GM12878 (cell line): ENCODE results near the gene IRF2. TPM values are rescaled to one million over a fixed set of nuclear protein-coding genes. Genes with fewer than 3 reads are reported as not detected.

ENCODE experiments used
- BCLAF1 ChIP-seq: fragments of 450-650 bp; IDR thresholded peaks from 2 replicates; pipeline ENCODE4 v1.6.1; 2017; ENCODE audit warnings: antibody characterized with exemption, mild to moderate bottlenecking, moderate library complexity
- ETV6 ChIP-seq, 2 experiments: fragments of 450-650 bp in 1 of 2; IDR thresholded peaks in 1 of 2; conservative IDR thresholded peaks in 1 of 2; 2 replicates each; pipeline ENCODE4 v1.6.1; 2014; ENCODE audit warnings: antibody characterized with exemption in 1 of 2, borderline replicate concordance in 1 of 2, low read depth in 1 of 2, mild to moderate bottlenecking in 1 of 2, moderate library complexity in 1 of 2
- HDAC2 ChIP-seq: fragments of 200-600 bp; sonication (generic); IDR thresholded peaks from 2 replicates; pipeline ENCODE4 v1.6.1; 2017
- IKZF2 ChIP-seq, 2 experiments: fragments of 450-650 bp; IDR thresholded peaks; 2 replicates each; pipeline ENCODE4 v1.6.1; 2017; ENCODE audit warnings: mild to moderate bottlenecking in 2 of 2, moderate library complexity in 2 of 2
- MAX ChIP-seq: IDR thresholded peaks from 2 replicates; pipeline ENCODE4 v1.6.1; 2012; ENCODE audit warnings: low read depth, low read length, improper control_type of control experiment
- MXI1 ChIP-seq: fragments of 150-350 bp; IDR thresholded peaks from 2 replicates; pipeline ENCODE4 v1.6.1; 2011; ENCODE audit warnings: low read depth, mild to moderate bottlenecking, inconsistent platforms, low read length, improper control_type of control experiment
- MYC ChIP-seq: IDR thresholded peaks from 2 replicates; pipeline ENCODE4 v1.6.1; 2011; ENCODE audit warnings: mild to moderate bottlenecking, low read length, moderate library complexity, inconsistent platforms; ENCODE audit not compliant: insufficient read depth, insufficient replicate concordance, insufficient read length, severe bottlenecking
- NKRF ChIP-seq: fragments of 450-650 bp; conservative IDR thresholded peaks from 2 replicates; pipeline ENCODE4 v1.6.1; 2017; ENCODE audit warnings: mild to moderate bottlenecking, moderate library complexity
- NR2C2 ChIP-seq: IDR thresholded peaks from 2 replicates; pipeline ENCODE4 v1.6.1; 2011; ENCODE audit warnings: borderline replicate concordance, low read depth; ENCODE audit not compliant: control insufficient read depth, insufficient read length
- POLR2AphosphoS2 ChIP-seq: IDR thresholded peaks from 2 replicates; pipeline ENCODE4 v1.6.1; 2011; ENCODE audit warnings: low read depth, mild to moderate bottlenecking, low read length, improper control_type of control experiment, moderate library complexity
- RB1 ChIP-seq: fragments of 450-650 bp; formaldehyde crosslinking; IDR thresholded peaks from 2 replicates; pipeline ENCODE4 v1.6.1; 2017; ENCODE audit warnings: mild to moderate bottlenecking, borderline replicate concordance
- SPI1 ChIP-seq: IDR thresholded peaks from 2 replicates; pipeline ENCODE4 v1.6.1; 2011; ENCODE audit warnings: low read depth, mild to moderate bottlenecking, low read length, moderate library complexity, borderline replicate concordance; ENCODE audit not compliant: insufficient read depth
- TCF3 ChIP-seq: IDR thresholded peaks from 2 replicates; pipeline ENCODE4 v1.6.1; 2012; ENCODE audit warnings: low read depth, mild to moderate bottlenecking, low read length, borderline replicate concordance; ENCODE audit not compliant: insufficient read depth
- polyA plus RNA-seq, 11 experiments: library from polyadenylated mRNA; depleted of rRNA in 4 of 11; unstranded in 6 of 11; stranded (reverse) in 5 of 11; fragments of >200 nt; fragmentation: Nextera tagmentation in 4 of 11; fragmentation: Illumina TruSeq in 1 of 11; extraction: Ambion mirVana in 4 of 11; extraction: Trizol in 1 of 11; gene quantifications; 1 replicate in 1 of 11; 2 replicates in 10 of 11; pipeline versions ENCODE4 v1.2.1 to v1.2.3, GENCODE V29; 2011 to 2016; ENCODE audit warnings: inconsistent platforms in 2 of 11, missing spikeins in 2 of 11, low read depth in 1 of 11
- total RNA-seq, 4 experiments: library from RNA; depleted of rRNA in 3 of 4; stranded (reverse); fragments of >200 nt in 3 of 4; fragmentation: Illumina TruSeq in 1 of 4; extraction: Trizol in 1 of 4; gene quantifications; 2 replicates each; pipeline versions ENCODE4 v1.2.1 to v1.2.3, GENCODE V29; 2013 to 2021

IRF2 gene
- total and polyA plus RNA-seq, 10 of the 15 experiments (the other 5 are each of a cell fraction or from before 2014, with no cell fraction given), result 45.1 to 99.3 (median 58.9) TPM

GRCh38 chr4:184472614-184473498 lies 1.5 kb downstream of the IRF2 start (continued):
- peak; percentile 67; the same call in 1 of the 2 replicates for TF ChIP-seq MXI1
- TF ChIP-seq BCLAF1, result no peak
- no peak for TF ChIP-seq NR2C2
- TF ChIP-seq TCF3, result no peak
- peak; percentile 56 for TF ChIP-seq NKRF
- TF ChIP-seq MYC, result no peak
- no peak for TF ChIP-seq HDAC2
- peak; percentile 46; the same call in 1 of the 2 replicates for TF ChIP-seq SPI1
- no peak; the same call in 1 of the 2 replicates for TF ChIP-seq MAX
- no peak for TF ChIP-seq RB1
- no peak; a peak in 2 of 4 replicates for TF ChIP-seq IKZF2 (IDR thresholded peaks at IDR 0.05)
- TF ChIP-seq ETV6 (conservative IDR thresholded peaks at IDR 0.05 in 1 of 2, IDR thresholded peaks at IDR 0.05 in 1 of 2; ENCODE audit: borderline replicate concordance in 1 of 2, low read depth in 1 of 2), result no peak
- TF ChIP-seq POLR2AphosphoS2, result 0 out of 2 replicates have a peak, but pooled peaks have one; percentile 4
